Cardiac fibroblast (primary cell): Measurements from ENCODE around the gene BMAL2.

Source experiments
- DNase-seq, 2 donors: peaks; one replicate each; pipeline versions ENCODE4 v3.0.0 to v3.0.0-alpha.2; 2010; ENCODE audit warnings: low read depth in 2 of 2
- H3K4me3 ChIP-seq, 2 donors: replicated peaks in 1 of 2; 1 replicate in 1 of 2; 2 replicates in 1 of 2; pipeline ENCODE4 v1.5.1; 2011; ENCODE audit warnings: low read depth in 2 of 2, low read length in 2 of 2, mild to moderate bottlenecking in 2 of 2, moderate library complexity in 1 of 2
- CTCF ChIP-seq: IDR thresholded peaks from one replicate; pipeline ENCODE4 v1.5.1; 2011; ENCODE audit warnings: low read depth, mild to moderate bottlenecking, low read length, inconsistent platforms

Gene BMAL2

GRCh38 chr12:27319409-27319808 is 13.2 kb upstream of the BMAL2 start:
- H3K4me3 ChIP-seq: no peak overlapping the region
- DNase-seq: peak; percentile 49 to 63
- no peak for TF ChIP-seq CTCF

- no peak for DNase-seq
- H3K4me3 ChIP-seq: no peak overlapping the region
- no peak for TF ChIP-seq CTCF
Observed at GRCh38 chr12:27319848-27320247, 12.8 kb upstream of the BMAL2 start.

DNA sequence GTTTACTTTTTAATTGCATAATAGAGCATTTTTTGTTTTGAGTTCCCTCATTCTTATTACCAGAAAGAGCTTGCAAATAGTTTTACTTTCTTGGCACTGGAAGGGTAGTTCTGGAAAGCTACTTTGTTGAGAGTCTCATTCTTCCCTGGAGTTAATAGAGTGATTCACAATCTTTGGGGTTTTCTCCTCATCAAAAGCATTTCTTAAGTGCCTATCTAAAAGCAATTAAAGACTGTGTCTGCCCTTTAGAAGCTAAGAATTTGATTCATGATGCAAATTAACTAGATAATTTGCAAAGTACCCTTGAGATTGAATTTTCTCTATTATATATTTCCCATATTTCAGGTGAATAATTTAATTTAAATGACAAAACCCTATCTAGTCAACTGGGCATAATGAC is 8.1 kb upstream of the BMAL2 start:
- no peak for TF ChIP-seq CTCF
- DNase-seq: no peak

DNA sequence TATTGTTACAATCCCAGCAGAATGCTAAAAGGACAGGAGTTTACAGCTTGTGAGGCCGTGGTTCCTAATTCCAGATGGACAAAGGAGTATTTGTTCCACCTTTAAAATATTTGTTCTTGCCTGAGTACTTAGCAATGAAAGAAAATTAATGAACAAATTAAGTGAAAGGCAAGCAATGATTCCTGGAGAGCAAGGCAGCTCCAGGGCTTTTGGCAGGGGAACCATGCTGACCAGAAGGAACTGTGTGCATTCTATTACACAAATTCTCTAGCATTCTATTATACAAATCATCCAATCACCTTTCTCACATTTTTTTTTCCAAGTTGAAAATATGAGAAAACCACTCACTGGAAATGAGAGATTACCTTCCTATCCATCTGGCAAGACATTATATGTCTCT is 1.8 kb upstream of the BMAL2 start:
- H3K4me3 ChIP-seq: no peak overlapping the region
- no peak for DNase-seq
- no peak for TF ChIP-seq CTCF

More for the DNA sequence above, 8.1 kb upstream of the BMAL2 start:
- no peak overlapping the region for H3K4me3 ChIP-seq

DNA sequence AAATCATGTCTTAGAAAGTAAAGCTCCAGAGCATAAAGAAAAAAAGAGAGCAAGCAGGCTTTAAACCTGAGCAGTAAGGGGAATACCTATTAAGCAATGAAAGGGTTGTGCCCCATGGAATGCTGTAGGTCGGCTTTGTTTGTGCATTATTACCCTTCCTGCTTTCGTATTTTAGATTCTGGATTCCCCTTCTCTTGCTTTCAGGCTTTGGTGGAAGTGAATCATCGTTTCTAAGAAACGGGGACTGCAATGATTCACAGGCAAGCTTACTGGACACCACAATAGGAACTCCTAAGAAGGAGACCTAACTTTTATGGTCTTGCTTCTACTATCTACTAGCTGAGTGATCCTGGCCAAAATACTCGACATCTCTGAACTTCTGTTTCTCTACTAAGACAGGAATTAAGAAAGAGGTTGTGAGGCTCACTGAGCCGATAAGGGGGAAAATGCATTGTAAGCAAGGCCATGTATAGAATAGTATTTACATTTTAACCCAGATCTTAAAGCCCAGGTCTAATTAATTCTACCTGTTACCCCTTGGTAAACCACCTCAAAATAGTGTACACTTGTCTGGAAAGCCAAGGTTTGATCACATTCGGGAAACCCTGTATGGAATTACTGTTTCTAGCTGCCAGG is 1.2 kb upstream of the BMAL2 start:
- peak; percentile 91 to 98 for DNase-seq
- no peak overlapping the region for H3K4me3 ChIP-seq
- no peak for TF ChIP-seq CTCF

DNA sequence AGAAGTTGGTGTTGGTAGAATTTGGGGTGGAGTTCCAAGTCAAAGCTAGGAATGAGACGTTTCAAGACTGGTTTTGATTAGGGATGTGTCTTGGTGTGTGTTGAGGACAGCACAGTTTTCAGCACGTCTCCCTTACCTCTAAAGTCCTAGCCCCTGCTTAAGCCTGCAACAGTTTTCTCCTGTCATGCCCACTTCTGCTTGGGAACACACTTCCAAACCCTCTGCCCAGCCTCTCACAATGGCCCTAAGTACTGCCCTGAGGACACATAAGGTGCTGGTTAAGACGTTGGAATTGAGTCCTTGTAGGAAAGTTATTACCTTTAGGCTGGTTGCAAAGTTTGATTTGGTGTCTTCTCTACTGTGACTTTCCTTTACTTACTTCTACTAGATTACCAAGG is 710 bp upstream of the BMAL2 start:
- TF ChIP-seq CTCF: no peak
- peak in 1 of 2 donors; percentile 21 for DNase-seq
- peak overlapping the region in 1 of 2 donors; percentile 71 for H3K4me3 ChIP-seq

- no peak for DNase-seq
- H3K4me3 ChIP-seq: peak overlapping the region; percentile 61 to 71
Observed at GRCh38 chr12:27332407-27332713, 276 bp upstream of the BMAL2 start.

More at GRCh38 chr12:27332407-27332713, 276 bp upstream of the BMAL2 start:
- no peak for TF ChIP-seq CTCF
